ENCODE results near the gene RALGAPB. TPM values are rescaled to one million over a fixed set of nuclear protein-coding genes. Genes with fewer than 3 reads are reported as not detected.
A peak's percentile ranks its signal among the peaks of the same experiment; 100 is the strongest.

The RALGAPB gene
- total and polyA plus RNA-seq, 2 of the 13 experiments (the other 11 are each of a cell fraction or from before 2014, with no cell fraction given): 17.6 to 30.6 TPM

DNA sequence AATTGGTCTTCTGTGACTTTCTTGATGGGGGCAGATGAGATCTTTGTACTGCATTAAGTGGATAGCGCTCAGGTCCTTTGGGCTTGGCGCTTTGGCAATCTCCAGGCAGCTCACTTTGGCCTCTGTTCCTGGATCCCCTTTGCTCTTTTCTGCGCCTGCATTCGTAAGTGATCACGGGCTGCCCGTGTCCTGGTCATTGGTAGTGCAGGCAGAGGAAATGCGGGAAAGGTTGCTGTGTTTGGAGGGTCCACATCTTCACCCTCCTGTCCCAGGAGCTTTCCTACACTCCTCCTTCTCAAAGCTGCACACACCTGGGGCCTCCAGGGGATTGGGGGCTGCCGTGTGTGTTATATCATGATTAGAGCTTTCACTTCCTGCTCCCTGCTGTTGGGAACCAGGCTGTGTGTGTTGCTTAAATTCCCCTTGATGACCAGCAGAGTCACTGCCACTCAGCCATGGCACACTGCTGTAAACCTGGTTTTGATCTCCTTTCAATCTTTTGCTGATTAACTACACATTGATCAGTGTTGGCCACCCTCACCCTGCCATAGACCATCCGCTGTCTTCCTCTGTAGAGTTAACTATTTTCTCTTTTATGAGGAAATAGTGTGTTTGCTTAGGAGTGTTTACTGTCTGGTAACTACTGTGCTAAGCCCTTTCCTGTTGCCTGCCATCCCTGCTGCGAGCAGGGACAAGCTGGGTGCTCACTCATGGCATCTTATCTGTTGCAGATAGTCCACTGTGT, 24.5 kb upstream of the RALGAPB start (continued):
- TF ChIP-seq, protein P1, sequence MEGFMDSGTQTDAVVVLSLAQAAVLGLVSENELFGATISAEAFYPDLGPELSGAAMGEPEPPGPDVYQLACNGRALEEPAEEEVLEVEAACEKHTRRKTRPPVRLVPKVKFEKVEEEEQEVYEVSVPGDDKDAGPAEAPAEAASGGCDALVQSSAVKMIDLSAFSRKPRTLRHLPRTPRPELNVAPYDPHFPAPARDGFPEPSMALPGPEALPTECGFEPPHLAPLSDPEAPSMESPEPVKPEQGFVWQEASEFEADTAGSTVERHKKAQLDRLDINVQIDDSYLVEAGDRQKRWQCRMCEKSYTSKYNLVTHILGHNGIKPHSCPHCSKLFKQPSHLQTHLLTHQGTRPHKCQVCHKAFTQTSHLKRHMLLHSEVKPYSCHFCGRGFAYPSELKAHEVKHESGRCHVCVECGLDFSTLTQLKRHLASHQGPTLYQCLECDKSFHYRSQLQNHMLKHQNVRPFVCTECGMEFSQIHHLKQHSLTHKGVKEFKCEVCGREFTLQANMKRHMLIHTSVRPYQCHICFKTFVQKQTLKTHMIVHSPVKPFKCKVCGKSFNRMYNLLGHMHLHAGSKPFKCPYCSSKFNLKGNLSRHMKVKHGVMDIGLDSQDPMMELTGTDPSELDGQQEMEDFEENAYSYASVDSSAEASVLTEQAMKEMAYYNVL (CRISPR knock-in tag; IDR thresholded peaks at IDR 0.05; ENCODE audit: borderline replicate concordance): peak; percentile 62; the same call in 1 of the 2 replicates
- TF ChIP-seq MEIS2 (CRISPR knock-in tag; IDR thresholded peaks at IDR 0.05): 0 out of 2 replicates have a peak, but pooled peaks have one; percentile 32
- TF ChIP-seq SUZ12 (IDR thresholded peaks at IDR 0.05; ENCODE audit: low read depth, low read length): no peak
- TF ChIP-seq MAFG (CRISPR knock-in tag; IDR thresholded peaks at IDR 0.05): no peak
- TF ChIP-seq BRD4 (CRISPR knock-in tag; IDR thresholded peaks at IDR 0.05): no peak
- TF ChIP-seq PAF1 (CRISPR knock-in tag; IDR thresholded peaks at IDR 0.05): no peak
- TF ChIP-seq TAF1 (CRISPR knock-in tag; IDR thresholded peaks at IDR 0.05): no peak
- TF ChIP-seq ARID5B (CRISPR knock-in tag; IDR thresholded peaks at IDR 0.05): peak; percentile 61
- no peak for TF ChIP-seq IKZF1 (IDR thresholded peaks at IDR 0.05)
- TF ChIP-seq, protein P2, sequence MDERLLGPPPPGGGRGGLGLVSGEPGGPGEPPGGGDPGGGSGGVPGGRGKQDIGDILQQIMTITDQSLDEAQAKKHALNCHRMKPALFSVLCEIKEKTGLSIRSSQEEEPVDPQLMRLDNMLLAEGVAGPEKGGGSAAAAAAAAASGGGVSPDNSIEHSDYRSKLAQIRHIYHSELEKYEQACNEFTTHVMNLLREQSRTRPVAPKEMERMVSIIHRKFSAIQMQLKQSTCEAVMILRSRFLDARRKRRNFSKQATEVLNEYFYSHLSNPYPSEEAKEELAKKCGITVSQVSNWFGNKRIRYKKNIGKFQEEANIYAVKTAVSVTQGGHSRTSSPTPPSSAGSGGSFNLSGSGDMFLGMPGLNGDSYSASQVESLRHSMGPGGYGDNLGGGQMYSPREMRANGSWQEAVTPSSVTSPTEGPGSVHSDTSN (CRISPR knock-in tag; IDR thresholded peaks at IDR 0.05): no peak
- TF ChIP-seq SMYD3 (CRISPR knock-in tag; IDR thresholded peaks at IDR 0.05): peak; percentile 43; the same call in 1 of the 2 replicates
- no peak for TF ChIP-seq TP53 (CRISPR knock-in tag; conservative IDR thresholded peaks at IDR 0.05)
- TF ChIP-seq TARDBP (CRISPR knock-in tag; IDR thresholded peaks at IDR 0.05): peak; percentile 68; the same call in 1 of the 2 replicates
- TF ChIP-seq ATF1 (CRISPR knock-in tag; IDR thresholded peaks at IDR 0.05): no peak
- TF ChIP-seq ZNF644 (CRISPR knock-in tag; IDR thresholded peaks at IDR 0.05; ENCODE audit: low read depth): peak; percentile 63; the same call in 1 of the 2 replicates
- no peak for TF ChIP-seq AGO1 (IDR thresholded peaks at IDR 0.05; ENCODE audit: low read depth, low read length, poor library complexity, severe bottlenecking)
- no peak for TF ChIP-seq ZSCAN22 (CRISPR knock-in tag; IDR thresholded peaks at IDR 0.05)
- TF ChIP-seq SSRP1 (CRISPR knock-in tag; IDR thresholded peaks at IDR 0.05): peak; percentile 14
- TF ChIP-seq ZFY (CRISPR knock-in tag; IDR thresholded peaks at IDR 0.05): 0 out of 2 replicates have a peak, but pooled peaks have one; percentile 43
- peak; percentile 43; the same call in 1 of the 2 replicates for TF ChIP-seq ATF2 (CRISPR knock-in tag; IDR thresholded peaks at IDR 0.05)
- TF ChIP-seq ETS1 (CRISPR knock-in tag; IDR thresholded peaks at IDR 0.05): no peak
- TF ChIP-seq GPN1 (CRISPR knock-in tag; IDR thresholded peaks at IDR 0.05; ENCODE audit: borderline replicate concordance): no peak
